Stimulated activated naive CD8-positive, alpha-beta T cell treated with anti-CD3 and anti-CD28 coated beads, Interleukin-15, Interleukin-2, amounts not matched to agents 100 U/mL and 50 U/mL, for 24 hours (primary cell): ENCODE results near the gene RTN4RL1.

Experiments used
- ATAC-seq: fragments of 150-1000 bp; cut with Tn5 transposase; one replicate; pipeline ENCODE4 v1.10.0; 2021
- DNase-seq: peaks from one replicate; pipeline ENCODE4 v3.0.0; 2021

RTN4RL1 gene

DNA sequence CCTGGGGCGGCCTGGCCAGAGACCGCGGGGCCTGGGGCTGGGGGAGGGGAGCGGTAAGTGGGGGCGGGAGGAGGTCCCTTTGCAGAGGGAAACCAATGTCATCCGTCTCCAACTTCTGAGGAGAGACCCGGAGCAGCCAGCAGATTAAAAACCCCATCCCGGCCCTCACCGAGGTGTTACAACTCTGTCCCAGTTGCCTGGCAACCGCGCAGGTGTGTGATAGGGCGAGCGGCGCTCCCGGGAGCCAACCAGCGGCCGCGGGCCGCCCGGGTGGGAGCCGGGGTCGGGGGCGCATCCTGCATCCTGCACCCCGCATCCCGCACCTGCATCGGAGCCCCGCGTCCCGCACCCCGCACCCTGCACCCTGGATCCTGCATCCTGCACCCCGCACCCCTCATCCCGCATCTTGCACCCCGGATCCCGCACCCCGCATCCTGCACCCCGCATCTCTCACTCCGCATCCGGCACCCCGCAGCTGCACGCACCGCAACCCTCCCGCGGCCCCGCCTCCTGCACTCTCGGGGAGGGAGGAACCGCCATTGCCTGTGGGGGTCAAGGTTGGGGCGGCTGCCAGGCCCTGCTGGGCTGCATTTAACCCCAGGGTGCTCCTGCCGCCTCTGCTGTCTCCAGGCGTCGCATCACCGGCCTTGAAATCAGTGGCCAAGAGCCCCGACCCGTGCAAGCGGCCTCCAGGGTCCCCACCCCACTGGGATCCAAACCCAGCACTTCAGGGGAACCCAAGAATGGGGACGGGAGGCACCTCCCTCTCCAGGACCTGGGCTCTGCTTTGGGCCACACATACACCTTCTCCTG is 47.3 kb downstream of the RTN4RL1 start:
- ATAC-seq, result no peak
- DNase-seq, result no peak

DNA sequence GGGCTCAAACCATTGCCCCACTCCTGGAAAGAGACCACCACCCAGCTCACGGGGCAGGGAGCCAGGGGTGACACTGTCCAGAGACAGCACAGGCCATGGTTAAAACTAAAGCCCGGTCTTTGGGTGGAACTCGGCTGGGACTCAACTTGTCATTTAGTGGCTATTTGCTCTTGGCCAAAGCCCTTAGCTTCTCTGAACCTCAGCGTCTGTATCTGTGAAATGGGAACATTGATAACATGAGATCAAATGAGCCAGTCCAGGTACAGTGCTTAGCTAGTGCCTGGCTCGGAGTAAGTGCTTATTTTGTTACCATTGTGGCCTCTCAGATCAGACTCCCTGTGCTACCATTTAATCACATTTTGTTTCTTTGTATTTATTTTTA is 48.5 kb downstream of the RTN4RL1 start:
- DNase-seq (no peak), ATAC-seq (no peak)

DNA sequence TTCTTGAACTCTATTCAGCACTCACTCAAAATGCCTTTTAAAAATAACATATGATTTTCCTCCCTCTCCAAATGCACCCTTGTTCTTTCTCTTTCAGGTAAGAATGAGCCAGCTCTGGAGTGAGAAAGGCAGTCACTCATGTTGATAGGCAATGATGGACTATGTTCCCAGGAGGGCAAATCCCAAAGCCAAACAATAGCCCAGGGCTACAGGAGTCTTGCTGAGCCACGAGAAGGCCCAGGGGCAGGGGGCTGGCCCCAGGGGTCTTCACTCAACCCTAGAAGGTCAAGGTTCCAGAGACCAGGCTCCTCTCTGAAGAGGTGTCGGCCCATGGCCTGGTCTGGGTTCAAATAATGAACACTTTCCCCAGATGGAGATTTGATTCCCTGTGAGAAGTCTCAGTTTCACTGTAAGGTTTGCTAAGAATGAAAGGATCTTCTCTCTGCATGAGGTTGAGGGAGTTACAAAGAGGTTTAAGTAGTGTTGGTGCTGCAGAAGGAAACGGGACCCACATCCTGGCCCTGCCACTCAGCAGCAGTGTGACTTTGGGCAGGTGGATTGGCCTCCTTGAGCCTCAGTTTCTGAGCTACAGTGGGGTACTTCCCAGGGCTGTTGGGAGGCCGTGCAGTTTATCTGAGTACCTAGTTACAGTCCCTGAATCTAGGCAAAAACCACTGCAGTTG is 49.0 kb downstream of the RTN4RL1 start:
- DNase-seq (peak; percentile 7), ATAC-seq (peak; percentile 21)

DNA sequence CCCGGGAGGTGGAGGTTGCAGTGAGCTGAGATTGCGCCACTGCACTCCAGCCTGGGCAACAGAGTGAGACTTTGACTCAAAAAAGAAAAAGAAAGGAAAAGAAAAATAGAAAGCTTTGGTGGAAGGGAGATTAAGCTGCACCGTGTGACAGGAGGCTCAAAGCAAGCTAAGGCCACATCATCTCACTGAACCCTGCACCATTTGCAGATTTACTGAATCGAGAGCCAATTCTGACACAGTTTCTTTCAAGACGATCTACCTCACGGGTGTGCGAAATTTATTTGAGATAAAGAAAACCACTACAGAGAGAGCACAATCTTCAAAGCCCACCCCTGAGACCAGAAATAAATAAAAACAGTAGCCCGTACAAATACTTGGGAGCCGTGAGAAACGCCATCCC is 49.6 kb downstream of the RTN4RL1 start:
- no peak for ATAC-seq
- DNase-seq, result no peak

DNA sequence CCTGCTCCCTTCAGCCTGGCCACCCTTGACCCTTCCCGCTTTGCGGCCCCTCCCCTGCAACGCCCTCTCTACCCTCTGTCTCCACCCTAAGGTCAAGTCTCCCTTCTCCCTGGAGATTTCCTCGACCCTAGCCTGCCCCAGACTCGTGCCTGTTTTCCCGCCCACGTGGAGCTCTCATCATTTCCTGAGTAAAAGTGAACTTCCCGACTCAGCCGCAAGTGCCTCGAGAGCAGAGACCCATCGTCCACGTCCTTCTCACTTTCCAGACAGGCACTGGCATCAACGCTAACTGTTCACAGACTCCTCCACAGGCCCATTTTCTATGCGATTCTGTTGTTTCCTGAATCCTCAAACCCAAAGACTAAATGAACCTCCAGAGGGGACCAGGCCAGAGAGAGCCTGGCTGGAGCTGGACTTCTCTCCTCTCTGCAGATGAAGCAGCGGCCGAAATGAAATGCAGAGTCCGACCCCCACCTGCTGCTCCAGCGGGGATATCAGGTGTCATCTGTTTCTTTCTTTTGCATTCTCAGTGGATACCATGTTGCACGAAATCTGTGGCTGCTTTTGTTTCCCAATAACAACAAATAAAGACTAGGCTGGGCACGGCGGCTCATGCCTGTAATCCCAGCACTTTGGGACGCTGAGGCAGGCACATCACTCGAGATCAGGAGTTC is 52.5 kb downstream of the RTN4RL1 start:
- ATAC-seq (no peak), DNase-seq (peak; percentile 22)

DNA sequence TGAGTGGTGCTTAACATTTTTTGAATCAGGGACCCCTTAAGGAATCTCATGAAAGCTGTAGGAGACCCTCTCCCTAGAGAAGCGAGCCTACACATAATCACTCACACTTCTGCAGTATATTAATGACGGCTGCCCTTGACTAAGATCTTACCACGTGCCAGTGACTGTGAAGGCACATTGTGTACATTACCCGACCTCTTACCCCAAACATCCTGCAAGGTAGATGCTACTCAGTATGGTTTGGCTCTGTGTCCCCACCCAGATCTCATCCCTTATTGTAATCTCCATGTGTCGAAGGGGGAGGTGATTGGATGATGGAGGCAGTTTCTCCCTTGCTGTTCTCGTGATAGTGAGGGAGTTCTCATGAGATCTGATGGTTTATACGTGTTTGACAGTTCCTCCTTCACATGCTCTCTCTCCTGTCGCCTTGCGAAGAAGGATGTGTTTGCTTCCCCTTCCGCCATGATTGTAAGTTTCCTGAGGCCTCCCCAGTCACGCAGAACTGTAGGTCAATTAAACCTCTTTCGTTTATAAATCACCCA is 54.2 kb downstream of the RTN4RL1 start:
- DNase-seq, result no peak
- no peak for ATAC-seq

DNA sequence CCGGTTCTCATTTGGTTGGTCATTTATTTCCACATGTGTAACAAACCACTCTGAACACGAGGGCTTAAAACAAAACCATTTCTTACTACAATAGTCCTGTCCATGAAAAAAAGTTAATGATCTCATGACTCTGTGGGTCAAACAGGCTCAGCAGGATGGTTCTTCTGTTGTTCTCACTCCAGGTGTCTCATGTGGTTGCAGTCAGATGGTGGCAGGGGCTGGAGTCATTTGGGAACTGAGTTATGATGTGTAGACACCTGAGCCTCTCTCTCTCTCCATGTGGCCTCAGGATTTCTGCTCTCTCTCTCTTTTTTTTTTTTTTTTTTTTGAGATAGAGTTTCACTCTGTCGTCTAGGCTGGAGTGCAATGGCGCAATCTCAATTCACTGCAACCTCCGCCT is 55.4 kb downstream of the RTN4RL1 start:
- DNase-seq (no peak), ATAC-seq (no peak)

DNA sequence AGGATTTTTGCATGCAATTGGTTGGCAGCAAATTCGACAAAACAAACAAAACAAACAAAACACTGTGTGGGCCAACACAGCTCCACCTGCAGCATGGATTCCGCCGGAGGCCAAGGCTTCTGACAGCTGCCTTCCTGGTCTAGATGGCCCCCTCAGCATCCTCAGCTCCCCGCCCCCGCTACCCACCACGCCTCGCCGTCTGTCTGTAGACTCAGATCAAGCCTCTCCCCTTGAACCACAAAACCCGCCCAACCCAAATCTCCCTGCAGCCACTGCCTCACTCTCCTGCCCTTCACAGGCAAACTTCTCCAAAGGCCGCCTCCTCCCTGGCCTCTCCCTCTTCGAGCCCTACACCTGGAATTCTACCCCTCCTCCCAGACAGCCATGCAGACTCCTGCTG is 57.9 kb downstream of the RTN4RL1 start:
- DNase-seq, result peak; percentile 47
- ATAC-seq, result peak; percentile 34

DNA sequence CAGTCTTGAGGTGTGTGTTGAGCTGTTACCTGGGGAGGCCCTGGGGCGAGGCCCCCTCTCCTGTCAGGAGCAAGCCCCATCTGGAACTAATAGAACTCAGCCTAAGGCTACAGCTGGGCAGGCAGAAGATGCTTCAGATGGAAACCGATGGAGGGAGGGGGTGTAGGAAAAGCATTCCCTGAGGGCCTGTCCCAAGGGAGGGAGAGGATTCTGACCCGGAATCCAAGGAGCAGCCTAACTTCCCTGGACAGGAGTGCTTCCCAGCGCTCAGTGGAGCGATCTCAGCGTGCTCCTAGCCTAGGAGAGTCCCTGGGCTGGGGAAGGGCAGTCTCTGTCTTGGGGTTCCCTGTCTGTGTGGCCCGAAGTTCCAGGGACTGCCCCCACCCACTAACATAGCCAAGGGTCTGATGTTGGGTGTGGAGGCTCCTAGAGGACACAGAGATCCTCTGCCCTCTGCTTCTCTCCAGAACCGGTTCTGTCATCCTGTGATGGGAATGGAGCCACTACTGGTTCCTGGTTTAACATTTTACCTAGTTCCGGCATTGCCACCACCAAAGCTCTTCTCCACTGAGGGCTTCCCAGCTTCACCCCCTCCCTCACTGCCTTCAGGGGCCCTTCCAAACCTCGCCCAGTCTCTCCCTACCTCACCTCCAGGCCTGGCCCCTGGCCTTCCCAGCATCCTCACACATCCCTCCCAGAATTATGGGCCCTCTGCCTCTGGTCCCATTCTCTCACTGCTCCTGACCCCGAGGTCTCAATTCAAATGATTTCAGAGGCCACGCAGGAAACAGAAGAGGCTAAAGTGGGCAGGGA is 58.7 kb downstream of the RTN4RL1 start:
- DNase-seq (no peak), ATAC-seq (no peak)

DNA sequence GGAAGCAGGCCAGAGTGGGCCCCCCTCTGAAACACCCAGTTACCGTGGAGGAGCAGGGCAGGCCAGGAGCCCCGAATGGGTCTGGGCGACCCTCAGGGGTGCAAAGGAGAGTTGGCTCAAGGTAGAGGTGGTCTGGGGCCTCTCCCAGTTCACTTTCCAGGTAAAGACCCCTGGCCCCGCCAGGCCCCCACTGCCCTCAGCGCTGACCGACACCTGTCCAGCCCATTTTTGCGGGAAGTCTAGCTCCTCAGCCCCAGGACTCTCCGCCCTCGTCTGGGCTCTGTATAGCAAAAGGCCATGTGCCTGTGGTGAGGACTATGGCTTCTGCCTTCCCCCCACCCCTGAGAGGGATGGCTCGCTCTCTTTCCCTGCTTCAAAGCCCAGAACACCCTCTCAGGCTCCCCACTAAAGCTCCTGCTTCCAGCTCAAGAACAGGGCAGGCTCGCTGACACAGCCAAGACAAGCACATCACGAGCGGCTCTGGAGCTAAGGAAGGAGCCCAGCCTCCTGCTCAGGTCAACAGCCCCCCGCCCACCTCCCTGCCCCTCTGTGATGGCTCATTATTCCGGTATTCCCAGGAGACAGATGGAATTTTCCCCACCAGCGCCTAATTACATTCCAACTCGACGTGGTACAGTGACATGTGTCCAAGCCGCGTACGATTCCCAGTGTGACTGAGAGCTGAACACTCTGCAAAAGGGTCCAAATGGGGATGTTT is 59.4 kb downstream of the RTN4RL1 start:
- no peak for ATAC-seq
- DNase-seq, result no peak

DNA sequence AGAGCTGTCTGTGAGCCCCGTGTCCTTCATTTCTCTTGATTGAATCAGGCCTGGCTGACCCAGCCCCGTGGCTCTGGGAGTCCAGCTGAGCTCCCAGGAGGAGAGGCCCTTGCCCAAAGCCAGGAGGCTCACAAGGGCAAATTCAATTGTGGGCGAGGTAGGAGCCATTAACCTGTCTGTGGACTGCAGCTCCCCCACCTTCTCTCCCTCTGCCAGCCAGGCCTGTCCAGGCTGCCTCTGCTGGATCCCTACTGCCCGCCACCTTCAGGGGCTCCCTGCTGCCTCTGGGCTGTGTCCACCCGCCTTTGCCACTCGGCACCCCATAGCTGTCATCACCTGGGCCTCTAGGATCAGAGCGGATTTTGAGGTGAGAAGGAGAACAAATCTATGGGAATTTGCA is 61.9 kb downstream of the RTN4RL1 start:
- ATAC-seq (no peak), DNase-seq (no peak)

DNA sequence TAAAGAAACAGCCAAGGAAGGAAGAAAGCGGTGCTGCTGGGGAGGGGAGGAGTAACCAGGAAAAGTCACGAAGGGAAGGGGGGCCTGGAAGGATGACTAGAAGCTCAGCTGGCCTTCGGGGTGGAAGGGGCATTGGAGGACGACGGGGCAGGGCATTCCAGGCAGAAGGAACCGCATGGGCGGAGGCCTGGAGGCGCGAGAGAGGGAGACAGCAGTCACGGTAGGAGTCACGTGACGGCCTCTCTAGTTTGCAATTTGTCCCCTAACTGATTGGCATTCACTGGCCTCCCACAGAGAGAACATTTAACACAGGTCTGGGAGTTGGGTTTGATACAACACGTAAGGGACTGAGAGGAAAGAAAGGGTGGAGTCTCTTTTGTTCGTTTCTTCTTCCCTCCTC is 63.9 kb downstream of the RTN4RL1 start:
- DNase-seq (no peak), ATAC-seq (no peak)

DNA sequence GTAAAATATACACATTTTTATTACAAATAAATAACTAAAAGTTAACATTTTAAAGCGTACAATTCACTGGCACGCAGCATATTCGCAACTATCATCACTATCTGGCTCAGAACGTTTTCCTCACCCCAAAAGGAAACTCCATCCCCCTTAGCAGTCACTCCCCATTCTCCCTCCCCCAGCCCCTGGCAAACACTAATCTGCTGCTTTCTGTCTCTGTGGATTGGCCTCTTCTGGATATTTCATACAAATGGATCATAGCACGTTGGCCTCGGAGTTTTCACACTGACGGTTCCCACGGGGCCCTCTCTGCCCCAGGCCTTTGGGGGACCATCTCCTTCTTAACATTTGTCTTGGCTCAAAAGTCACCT is 64.6 kb downstream of the RTN4RL1 start:
- no peak for DNase-seq
- no peak for ATAC-seq

DNA sequence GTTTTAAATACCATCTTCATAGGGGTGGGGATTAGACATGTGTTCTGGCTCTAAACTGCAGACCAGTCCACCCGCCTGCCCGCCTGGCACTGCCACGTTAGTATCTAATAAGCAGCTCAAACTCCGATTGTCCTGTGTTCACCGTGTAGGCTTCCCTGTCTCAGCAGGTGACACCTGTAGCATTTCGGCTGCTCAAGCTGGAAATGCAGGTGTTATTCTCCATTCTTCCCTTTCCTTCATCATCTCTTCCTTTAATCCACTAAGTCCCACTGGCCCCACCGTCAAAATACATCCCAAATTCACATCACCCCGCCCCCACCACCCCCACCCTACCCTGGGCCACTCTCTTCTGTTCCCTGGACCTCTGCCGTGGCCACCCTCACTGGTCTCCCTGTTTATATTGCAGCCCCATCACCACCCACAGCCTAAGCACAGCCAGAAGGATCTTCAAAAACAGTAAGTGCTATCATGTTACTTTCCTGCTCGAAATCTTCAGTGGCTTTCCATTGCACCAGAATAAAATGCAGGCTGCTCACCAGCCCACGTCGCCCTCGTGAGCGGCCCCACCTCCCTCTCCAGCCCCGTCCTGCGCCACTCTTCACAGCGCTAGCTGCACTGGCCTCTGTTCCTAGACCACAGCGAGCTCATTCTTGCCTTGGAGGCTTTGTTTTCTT is 65.1 kb downstream of the RTN4RL1 start:
- DNase-seq, result no peak
- no peak for ATAC-seq

DNA sequence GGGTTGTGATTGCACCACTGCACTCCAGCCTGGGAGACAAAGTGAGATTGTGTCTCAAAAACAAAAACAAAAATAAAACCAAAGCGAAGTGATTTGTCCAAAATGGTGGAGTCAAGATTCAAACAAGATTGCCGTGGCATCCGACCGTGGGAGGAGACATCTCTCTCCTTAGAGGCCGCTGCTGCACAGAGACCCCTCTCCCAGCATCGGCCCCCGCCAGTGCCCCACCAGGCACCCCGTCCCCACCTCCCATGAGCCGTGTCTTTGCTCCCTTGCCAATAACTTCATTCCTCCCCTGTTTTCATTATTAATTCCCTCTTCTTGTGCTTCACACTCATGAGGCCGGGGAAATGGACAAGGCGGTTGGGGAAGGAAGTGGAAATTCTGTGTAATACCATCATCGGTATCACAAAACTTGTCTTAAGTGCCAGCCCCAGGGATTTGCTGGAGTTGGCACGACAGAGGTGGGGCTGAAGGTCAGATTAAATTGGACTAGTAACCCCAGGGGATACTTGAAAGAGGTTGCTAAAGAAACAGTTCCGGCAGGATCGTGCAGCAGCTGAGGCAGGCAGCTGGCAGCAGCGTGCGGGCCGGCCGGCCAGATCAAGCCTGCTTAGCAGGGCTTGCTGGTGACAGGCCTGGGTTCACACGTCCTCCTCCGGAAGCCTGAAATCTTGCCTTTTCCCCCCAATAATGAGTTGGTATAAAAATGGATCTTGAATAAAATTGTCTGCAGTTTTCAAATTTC is 66.8 kb downstream of the RTN4RL1 start:
- ATAC-seq, result no peak
- no peak for DNase-seq

DNA sequence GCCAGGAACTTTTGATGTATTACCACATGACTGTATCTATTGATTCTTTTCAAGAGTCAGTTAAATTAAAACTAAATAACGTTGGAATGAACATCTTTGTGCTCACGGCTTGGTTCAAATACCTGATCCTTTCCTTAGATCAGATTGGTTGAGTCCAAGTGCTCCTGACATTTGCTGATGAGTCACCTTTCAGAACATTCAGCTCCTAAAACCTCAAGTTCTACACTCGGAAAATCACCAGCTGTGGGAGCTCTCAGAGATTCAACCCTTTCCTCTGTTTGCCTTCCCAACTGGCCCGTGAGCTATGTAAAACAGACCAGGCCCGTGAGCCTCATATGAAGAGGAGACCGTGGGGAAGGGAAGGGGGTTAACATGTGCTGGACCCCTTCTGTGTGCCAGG is 68.1 kb downstream of the RTN4RL1 start:
- no peak for DNase-seq
- ATAC-seq, result no peak

DNA sequence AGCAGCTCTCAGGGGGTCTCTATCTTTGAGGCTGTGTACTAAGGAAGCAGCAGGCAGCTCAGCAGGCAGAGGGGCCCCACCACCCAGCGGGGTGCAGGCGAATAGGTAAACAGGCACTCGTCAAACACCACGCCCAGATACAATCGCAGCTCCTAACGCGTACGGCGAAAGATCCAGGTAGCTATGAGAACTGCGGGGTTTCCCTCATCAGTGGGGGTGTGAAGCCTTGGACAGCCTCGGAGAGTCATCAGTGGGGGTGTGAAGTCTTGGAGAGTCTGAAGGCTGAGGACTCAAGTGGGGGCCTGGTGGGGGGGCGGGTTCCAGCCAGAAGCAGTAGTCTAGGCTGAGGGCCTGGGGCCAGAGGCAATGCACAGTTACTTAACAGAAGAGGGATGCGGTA is 69.0 kb downstream of the RTN4RL1 start:
- no peak for DNase-seq
- no peak for ATAC-seq

DNA sequence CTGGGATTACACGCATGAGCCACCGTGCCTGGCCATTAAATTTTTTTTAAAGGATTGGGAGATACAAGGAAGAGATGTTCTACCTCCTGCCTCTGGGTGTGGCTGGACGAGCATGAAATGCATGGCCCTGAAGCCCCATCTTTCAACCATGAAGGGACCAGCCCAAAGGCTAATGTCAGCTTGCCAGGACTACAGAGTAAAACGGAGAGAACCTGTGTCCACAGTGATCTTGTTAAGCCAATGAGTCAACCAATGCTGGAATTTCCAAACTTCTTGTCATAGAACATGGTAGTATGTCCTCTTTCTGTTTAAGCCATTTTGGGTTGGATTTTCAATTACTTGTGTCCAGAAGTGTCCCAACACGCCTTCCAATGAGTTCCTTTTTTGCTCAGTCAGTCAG is 71.3 kb downstream of the RTN4RL1 start:
- DNase-seq (no peak), ATAC-seq (no peak)

DNA sequence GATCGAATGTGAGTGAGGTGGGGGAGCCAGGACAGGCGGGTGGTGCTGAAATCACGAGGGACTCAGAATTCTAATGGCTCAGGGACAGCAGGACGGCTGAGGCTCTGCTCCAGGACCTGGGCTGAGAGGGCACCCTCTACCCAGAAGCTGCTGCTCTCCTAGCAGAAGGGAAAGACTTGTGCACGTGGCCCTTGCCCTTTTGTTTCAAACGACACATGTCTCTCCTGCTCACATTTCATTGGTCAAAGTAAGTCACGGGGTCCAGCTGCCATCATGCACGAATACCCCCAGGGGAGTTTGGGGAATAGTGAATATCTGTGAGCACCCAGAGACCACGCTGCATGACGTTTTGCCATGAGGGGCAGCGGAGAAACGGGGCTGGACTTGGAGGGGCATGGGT is 73.2 kb downstream of the RTN4RL1 start:
- no peak for DNase-seq
- ATAC-seq, result no peak

DNA sequence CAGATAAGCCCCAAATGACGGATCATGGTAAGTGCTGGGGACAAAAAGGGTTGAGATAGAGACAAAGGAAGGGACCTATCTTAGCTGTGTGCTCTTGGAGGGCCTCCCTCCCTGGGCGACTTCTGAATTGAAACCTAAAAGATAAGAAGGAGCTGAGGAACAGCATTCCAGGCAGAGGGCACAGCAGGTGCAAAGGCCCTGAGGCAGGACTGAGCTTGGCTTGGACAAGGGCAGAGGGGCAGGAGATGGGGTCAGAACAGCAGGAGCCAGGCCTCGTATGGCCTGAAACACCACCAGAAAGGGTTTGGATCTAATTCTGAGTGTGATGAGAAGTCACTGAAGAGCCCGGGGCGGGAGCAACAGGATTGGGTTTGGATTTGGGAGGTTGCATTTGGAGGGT is 75.4 kb downstream of the RTN4RL1 start:
- DNase-seq, result no peak
- ATAC-seq, result no peak

DNA sequence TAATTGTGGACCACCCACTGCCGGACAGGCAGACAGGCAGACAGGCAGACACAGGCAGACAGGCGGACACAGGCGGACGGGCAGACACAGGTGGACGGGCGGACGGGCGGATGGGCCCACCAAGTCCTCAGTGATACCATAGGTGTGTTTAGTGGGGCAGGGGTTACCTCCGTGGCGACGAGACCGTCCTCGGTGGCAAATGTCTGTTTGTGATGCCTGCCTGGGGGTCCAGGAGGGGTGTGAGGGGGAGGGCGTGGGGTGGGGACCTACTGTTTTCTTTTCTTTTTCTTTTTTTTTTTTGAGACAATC is 76.7 kb downstream of the RTN4RL1 start:
- ATAC-seq, result no peak
- DNase-seq, result no peak
